ENCODE results near the gene CLP1.
A peak's percentile ranks its signal among the peaks of the same experiment; 100 is the strongest.

The CLP1 gene

DNA sequence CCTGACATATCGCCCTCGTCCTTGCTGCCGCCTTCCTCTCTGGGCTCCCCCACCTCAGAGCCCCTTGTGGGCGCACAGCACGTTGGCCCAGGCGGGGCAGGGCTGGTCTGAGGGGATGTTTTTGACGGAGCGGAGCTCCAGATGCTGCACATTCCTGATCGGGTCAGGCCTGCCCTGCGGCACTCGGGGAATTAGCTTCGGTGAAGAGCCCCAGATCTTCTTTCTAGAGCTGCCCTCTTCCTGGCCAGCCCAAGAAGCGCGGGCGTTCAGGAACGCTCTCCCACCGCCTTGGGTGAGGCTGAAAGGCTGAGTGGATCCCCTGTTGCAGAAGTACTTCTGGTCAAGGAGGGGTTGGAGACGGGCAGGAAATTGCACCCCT lies 19.9 kb upstream of the CLP1 start:
- H3K4me1 Mint-ChIP-seq: peaks cover 31% of the 10 kb centered on the region
- peaks cover 36% of the 10 kb centered on the region for H3K27me3 Mint-ChIP-seq
- no peak for ATAC-seq
- no peak for DNase-seq
- H3K27ac Mint-ChIP-seq: peak overlapping the region; percentile 42 to 96
- H3K9me3 Mint-ChIP-seq: no peaks in the 10 kb centered on the region
- H3K4me3 Mint-ChIP-seq: peak overlapping the region; percentile 84 to 91

DNA sequence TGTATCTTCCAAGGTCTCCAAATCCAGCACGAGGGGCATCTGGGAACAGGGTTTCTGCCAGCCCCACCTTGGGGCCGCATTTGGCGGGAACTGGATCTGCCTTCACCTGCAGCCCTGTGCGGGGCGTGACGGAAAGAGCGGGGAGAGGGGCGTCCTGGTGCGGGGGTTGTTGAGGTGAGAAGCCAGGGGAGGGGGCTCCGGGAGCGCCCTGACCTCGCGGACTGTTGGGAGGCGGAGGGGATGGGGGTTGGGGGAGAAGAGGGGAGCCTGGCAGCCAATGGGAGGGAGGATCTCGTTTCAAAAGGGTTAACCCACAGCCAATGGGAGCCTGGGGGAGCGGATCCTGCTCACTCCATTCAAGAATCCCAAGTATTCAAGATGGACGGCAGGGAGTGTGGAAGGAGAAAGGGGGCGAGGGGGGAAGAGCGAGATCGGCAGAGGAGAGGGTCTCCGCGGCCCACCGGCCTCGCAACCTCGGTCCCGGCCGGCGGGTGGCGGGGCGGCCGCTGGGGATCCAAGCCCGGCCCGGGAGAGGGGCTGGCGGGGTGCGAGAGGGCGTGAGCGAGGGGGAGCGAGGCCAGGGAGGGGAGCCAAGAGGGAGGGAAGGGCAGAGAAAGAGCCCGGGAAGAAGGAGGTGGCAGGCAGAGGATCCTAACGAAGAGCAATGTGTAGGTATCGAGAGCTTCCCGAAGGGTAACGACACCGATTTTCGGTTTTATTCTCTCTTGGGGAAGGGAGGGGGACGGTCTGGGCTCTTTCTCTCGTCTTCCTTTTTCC lies 19.4 kb upstream of the CLP1 start:
- peaks cover 38% of the 10 kb centered on the region for H3K27me3 Mint-ChIP-seq
- H3K4me3 Mint-ChIP-seq: peak overlapping the region; percentile 84 to 91
- DNase-seq: no peak
- peaks cover 31% of the 10 kb centered on the region for H3K4me1 Mint-ChIP-seq
- peak; percentile 50 for ATAC-seq
- H3K9me3 Mint-ChIP-seq: no peaks in the 10 kb centered on the region
- H3K27ac Mint-ChIP-seq: peak overlapping the region; percentile 94 to 96

DNA sequence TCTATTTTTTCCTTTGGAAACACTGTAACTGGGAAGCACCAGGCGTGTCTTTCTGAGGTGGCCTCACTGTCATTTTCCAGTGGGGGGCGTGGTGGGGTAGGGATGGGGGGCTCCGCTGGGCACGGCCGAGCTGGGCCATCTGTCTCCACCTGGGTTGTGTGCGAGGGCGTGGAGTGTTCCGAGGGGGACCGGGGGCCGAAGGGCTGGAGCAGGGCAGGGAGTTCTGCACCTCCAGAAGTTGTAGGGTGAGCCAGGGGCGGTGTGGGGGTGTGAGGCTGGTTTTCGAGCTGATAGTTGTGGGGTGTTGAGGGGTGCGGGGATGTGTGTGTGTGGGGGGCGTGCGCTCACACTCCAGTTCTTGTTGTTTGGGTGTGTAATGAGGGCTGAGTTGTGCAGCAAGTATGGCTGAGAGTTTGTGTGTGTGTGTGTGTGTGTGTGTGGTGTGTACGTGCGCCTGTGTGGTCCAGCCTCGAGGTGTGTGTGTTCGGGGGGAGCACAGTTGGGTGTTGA lies 18.7 kb upstream of the CLP1 start:
- H3K4me1 Mint-ChIP-seq: peaks cover 31% of the 10 kb centered on the region
- peak overlapping the region; percentile 84 to 91 for H3K4me3 Mint-ChIP-seq
- DNase-seq (no peak), ATAC-seq (peak; percentile 52)
- H3K27ac Mint-ChIP-seq: peak overlapping the region; percentile 94 to 96
- no peaks in the 10 kb centered on the region for H3K9me3 Mint-ChIP-seq
- H3K27me3 Mint-ChIP-seq: peaks cover 40% of the 10 kb centered on the region

DNA sequence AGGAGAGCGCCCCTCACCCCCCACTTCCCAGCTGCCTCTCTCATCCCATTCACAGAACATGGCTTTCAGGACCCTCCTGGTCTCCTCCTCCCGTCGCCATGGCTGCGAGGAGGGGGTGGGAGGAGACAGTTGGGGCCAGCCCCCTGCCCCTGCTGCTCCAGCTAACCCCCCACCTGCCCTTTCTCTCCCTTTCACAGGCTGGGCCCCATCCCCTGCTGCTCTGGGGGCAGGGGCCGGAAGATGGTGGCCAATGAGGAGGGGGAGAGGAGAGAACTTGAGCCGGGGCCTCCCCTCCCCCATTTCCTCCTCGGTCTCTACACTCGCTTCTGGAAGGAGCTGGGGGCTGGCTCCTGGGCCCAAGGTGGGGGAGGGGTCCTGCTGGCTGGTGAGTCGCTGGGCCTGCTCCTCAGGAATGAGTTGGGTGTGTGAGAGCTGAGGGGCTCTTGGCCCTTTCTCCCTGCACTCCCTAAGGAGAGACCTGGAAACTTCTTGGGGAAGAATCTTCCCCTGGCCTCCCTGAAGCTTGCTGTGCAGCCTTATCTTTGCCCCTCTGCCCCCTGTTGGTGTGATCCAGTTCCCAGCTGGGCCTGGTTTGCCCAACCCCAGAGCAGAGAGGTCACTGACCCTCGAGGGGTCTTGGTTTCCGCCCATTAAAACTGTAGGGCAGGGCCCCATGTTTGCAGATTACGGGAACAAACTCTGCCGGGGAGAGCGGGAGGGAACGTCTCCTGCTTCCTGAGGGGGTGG lies 18.1 kb upstream of the CLP1 start:
- H3K27ac Mint-ChIP-seq: peak overlapping the region; percentile 46 to 94
- ATAC-seq: peak; percentile 50
- H3K9me3 Mint-ChIP-seq: no peaks in the 10 kb centered on the region
- peaks cover 32% of the 10 kb centered on the region for H3K4me1 Mint-ChIP-seq
- H3K27me3 Mint-ChIP-seq: peaks cover 34% of the 10 kb centered on the region
- DNase-seq: no peak
- H3K4me3 Mint-ChIP-seq: peak overlapping the region; percentile 84 to 91

DNA sequence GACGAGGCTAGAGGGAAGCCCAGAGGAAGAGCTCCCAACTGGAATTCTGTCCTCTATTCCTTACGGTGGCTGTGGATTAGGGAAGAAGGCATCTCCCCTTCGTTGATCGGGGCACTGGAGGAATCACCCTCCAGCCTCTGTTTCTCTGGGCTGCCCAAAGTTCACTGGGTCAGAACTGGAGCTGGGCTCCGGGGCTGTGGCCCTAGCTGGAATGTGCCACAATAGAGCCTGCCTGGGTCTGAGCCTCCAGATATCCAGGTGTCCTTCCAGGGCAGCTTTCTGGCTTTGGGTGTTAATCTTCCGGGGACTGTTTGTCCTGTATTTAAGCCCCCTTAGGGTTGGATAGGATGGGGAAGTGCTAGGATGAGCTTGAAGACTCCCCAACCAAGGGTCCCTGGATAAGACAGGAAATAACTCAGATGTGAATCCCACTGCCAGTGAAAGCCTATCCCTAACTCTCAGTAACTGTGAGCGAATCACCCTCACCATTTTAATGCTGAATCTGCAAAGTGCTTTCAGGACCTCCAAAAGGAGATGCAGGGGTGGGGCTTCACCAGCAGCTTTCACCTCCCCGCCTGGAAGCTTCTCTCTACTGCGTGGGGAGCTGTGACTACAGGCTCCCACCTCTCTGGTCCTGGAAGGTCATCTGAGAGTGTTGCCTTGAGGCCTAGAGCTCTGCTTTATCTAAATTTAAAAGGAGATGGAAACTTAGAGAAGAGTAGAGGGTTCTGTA lies 17.3 kb upstream of the CLP1 start:
- H3K27ac Mint-ChIP-seq: no peak overlapping the region
- ATAC-seq: no peak
- peaks cover 29% of the 10 kb centered on the region for H3K27me3 Mint-ChIP-seq
- H3K4me1 Mint-ChIP-seq: peaks cover 39% of the 10 kb centered on the region
- peak overlapping the region in 1 of 2 donors; percentile 29 for H3K4me3 Mint-ChIP-seq
- no peak for DNase-seq
- H3K9me3 Mint-ChIP-seq: no peaks in the 10 kb centered on the region

DNA sequence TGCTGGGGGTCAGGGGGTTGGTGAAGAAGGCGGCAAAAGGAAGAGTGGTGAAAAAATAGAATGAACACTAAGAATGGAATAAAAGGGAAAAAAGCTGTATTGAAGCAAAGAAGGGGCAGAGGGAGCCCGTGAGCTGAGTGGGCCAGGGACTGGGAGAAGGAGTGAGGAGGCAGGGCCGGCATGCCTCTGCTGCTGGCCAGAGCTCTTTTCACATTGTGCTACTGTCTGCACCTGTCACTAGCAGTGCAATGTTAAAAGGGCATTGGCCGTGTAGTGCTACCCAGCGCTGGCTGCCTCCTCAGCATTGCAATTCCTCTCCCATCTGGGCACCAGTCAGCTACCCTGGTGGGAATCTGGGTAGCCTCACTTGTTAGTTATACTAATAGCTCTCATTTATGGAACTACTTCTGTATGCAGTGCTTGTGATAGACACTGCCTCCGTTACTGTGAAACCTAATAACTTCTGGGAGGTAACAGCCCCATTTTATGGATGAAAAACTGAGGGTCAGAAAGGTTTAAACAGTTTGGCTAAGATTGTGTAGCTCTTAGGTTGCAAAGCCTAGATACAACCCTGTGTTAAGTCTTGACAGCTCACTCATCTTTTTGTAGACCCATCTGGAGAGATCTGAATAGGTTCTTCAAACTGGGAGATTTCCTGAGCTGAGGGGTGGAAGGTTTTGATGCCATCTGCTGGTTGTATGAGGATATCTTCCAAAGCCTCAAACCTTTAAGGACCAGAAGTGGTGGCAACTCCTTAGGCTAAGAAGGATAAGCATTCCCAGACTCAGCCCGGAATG lies 16.4 kb upstream of the CLP1 start:
- H3K9me3 Mint-ChIP-seq: no peaks in the 10 kb centered on the region
- H3K27me3 Mint-ChIP-seq: peaks cover 39% of the 10 kb centered on the region
- no peak overlapping the region for H3K4me3 Mint-ChIP-seq
- peaks cover 45% of the 10 kb centered on the region for H3K4me1 Mint-ChIP-seq
- no peak overlapping the region for H3K27ac Mint-ChIP-seq
- DNase-seq (no peak), ATAC-seq (no peak)

DNA sequence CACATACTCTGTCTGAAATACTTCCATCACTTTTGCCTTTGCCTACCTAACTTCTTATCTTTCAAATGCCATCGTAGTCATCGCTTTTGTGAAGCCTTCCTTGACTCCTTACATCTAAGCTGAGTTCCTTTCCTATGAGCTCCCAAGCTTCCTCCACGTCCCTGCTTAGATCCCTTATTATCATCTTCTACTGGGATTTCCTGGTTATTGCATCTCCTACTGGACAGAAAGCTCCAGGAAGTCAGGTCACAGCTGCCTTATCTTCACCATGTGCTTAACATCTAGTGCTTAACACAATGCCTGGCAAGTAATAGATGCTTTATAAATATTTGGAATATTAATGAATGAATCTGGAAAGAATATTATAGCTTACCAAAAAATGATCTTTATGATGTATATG lies 13.8 kb upstream of the CLP1 start:
- Mint-ChIP-seq H3K27me3 (peaks cover 54% of the 10 kb centered on the region), H3K27ac (no peak overlapping the region), H3K4me1 (peaks cover 58% of the 10 kb centered on the region), H3K9me3 (no peaks in the 10 kb centered on the region), H3K4me3 (no peak overlapping the region)
- no peak for DNase-seq
- ATAC-seq: no peak

DNA sequence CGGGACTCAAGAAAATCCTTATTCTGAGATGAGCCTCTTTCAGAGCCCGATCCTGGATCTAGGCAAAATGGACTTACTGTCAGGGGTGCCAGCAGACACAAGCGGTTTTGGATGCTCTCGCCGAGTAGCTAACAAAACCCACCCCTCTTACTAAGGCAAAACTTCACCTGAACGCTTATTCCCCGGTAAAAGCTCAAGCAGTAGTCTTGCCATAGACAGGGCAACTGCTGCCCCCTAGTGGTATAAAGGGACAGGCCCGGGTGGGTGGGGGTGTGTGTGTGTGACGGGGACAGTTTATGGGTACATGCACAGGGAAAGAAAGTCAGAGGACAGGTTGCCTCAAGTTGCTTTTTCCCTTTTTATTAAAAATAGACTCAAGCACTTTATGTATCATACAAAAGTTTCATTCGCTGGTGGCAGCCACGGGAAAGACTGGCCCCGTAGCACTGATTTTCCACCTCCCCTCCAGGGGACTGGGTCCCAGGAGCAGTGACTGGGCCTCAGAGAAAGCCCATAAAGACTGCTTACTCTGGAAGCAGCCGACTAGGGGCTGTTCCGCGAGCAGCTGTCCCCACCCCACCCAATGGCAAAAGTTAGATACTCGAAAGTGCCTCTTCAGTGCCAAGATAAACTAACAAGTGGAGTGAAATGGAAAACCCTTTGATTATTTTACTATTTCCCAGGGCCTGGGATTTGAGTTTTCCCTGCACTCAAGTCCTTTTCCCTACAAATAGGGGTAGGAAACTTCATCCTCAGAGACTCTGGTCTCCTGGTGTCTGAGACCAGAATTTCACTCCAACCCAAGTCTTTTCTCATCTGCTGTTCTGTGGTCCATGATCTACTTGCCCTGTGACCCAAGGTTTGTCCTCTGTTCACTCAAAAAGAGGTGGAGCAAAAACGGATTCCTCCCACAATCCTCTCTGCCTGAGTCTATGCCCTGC lies 12.5 kb upstream of the CLP1 start:
- DNase-seq (peak; percentile 83 to 85), ATAC-seq (peak; percentile 88)
- Mint-ChIP-seq H3K4me1 (peaks cover 58% of the 10 kb centered on the region), H3K27me3 (peaks cover 59% of the 10 kb centered on the region), H3K4me3 (no peak overlapping the region), H3K9me3 (no peaks in the 10 kb centered on the region), H3K27ac (no peak overlapping the region)

DNA sequence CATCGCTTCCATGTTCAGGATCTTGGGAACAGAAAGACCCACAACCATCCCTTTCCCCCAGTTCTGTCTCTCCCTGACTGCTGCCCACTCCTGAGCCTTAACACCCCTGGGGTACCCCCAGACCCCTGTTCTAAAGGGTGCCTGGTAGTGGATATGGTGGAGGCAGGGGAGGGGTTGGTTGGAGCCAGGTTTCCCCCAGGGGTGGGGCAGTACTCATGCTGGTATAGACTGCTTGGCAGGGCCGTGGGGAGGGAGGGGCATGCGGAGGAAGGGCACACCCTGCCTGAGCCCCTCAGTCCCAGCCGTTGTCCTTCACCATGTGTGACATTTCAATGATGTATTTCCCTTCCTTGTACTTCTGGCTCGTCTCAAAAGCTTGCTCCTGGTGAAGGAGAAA lies 11.9 kb upstream of the CLP1 start:
- Mint-ChIP-seq H3K27me3 (peaks cover 53% of the 10 kb centered on the region), H3K9me3 (no peaks in the 10 kb centered on the region), H3K4me1 (peaks cover 58% of the 10 kb centered on the region), H3K4me3 (no peak overlapping the region), H3K27ac (no peak overlapping the region)
- DNase-seq: no peak
- ATAC-seq: no peak

DNA sequence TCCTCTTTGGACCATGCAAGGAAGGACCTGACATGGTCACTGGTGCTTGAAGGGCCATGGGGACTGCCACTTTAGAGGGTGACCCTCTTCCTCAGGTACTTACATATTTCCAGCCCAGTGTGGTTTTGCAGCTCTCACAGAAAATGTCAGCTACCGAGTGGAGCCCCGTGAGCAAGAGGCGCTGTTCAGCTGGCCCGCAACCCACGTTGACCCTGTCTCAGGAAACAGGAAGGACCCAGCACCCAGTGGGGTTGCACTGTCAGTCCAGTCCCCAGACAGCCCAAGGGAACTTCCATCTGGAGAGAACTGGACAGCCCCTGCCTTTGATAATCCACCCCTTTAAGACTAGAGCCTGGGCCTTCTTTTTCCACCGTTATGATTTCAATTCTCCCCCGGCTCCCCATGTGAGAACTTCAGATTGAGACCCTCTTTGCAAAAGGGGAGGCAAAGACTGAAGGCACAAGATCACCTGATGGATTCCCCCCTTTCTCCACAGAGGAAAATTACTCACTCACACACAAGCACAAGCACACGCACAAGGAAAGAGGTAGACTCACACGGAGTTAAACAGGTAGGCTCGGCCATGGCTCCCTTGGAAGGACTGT lies 11.3 kb upstream of the CLP1 start:
- no peak overlapping the region for H3K27ac Mint-ChIP-seq
- ATAC-seq: no peak
- H3K27me3 Mint-ChIP-seq: peaks cover 51% of the 10 kb centered on the region
- no peaks in the 10 kb centered on the region for H3K9me3 Mint-ChIP-seq
- no peak for DNase-seq
- peak overlapping the region in 1 of 2 donors; percentile 67 for H3K4me3 Mint-ChIP-seq
- peaks cover 62% of the 10 kb centered on the region for H3K4me1 Mint-ChIP-seq

DNA sequence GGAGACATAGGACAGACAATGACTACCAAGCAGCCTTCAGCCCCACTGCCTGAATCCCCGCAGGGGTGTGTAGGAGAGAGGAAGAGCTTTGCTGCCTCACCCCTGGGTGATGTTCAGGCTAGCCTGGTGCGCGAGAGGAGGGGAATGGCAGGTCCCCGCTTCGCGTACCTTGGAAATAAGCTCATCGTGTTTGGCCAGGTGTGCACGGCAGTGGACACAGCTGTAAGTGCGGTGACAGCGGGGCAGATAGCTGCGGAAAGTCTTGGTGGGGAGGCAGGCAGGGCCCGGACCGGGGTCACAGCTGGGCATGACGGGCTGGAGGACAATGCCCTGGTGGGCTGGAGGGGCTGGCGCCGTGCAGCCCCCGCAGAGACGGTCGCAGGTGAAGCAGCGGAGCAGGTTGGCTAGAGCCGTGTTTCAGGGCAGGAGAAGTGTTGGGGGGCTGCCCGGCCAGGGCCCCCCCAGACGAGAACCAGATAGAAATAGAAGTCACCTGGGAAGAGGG lies 10.7 kb upstream of the CLP1 start:
- no peak for ATAC-seq
- no peak overlapping the region for H3K27ac Mint-ChIP-seq
- H3K4me1 Mint-ChIP-seq: peaks cover 62% of the 10 kb centered on the region
- H3K27me3 Mint-ChIP-seq: peaks cover 51% of the 10 kb centered on the region
- DNase-seq: no peak
- no peaks in the 10 kb centered on the region for H3K9me3 Mint-ChIP-seq
- H3K4me3 Mint-ChIP-seq: peak overlapping the region in 1 of 2 donors; percentile 67

DNA sequence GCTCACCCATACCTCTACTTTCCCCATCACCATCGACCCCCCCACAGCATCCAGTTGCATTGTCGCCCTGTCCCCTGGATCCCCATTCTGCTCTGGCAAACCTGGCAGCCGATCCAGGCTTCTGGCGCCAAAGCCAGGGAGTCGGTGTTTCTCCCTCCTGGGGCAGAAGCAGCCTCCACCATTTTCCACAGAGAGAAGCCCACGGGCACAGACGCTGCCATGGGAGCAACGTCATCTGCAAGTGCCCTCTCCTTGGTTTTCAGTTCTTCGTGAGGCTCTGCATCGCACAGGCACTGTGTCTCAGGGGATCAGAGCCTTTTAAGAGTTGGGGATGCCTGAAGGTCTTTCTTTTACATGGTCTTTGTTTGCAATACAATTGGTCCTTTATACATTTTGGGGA lies 10.2 kb upstream of the CLP1 start:
- H3K4me3 Mint-ChIP-seq: no peak overlapping the region
- DNase-seq: no peak
- H3K27me3 Mint-ChIP-seq: peaks cover 51% of the 10 kb centered on the region
- no peaks in the 10 kb centered on the region for H3K9me3 Mint-ChIP-seq
- no peak for ATAC-seq
- H3K27ac Mint-ChIP-seq: no peak overlapping the region
- peaks cover 62% of the 10 kb centered on the region for H3K4me1 Mint-ChIP-seq

DNA sequence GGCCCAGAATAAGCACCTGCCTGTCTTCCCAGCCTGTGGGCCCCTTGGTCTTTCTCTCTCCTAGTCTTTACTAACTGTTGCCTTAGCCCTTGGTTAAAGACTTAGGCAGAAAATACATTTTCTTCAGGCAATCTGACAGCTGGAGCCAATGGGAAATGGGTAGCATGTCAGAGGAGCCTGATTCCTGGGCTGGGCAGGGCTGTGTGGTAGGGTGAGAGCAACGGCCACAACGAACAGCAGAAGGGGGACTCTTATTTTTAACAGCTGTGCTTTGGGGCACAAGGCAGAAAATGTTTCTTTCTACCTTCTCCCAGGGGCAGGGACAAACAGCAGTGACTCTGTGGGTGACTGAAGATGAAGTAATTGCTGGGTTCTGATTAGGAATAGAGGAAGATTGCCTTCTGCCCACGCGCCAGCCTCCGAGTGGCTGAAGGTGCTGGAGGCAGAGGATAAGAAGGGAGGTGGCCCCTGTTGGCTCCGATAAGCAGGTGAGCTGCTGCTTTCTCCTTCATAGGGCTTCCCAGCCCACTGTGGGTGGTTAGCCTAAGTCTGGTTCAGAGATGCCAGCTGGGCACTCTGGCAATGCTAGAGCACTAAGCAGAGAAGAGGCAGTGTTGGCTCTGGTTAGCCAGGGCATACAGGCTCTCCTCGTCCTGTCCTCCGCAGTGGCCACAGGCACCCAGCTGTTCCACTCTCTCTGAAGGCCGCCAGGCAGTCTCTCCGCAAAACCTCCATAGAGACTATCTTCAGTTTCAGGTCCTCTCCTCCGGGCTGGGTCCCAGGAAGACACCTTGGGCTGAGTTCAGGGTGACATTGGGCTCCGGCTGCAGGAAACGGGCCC lies 9.4 kb upstream of the CLP1 start:
- ATAC-seq: no peak
- Mint-ChIP-seq H3K4me1 (peaks cover 67% of the 10 kb centered on the region), H3K27me3 (peaks cover 48% of the 10 kb centered on the region), H3K9me3 (no peaks in the 10 kb centered on the region), H3K4me3 (peak overlapping the region; percentile 93 to 99), H3K27ac (no peak overlapping the region)
- DNase-seq: no peak

Data from stimulated activated naive CD8-positive, alpha-beta T cell treated with anti-CD3 and anti-CD28 coated beads, Interleukin-15, amount 100 ng/mL, for 72 hours (primary cell).